NCI-H2196 (cell line): Measurements from ENCODE around the gene CD53.
"Not testable (repeated sequence)": the region's sequence is repeated elsewhere in the genome, so short reads cannot be mapped to it uniquely, and the experiment has no call there.

Experiments used
- DNase-seq: peaks from one replicate; lab custom pipeline; 2025; ENCODE audit not compliant: unreplicated experiment; lab: John Stamatoyannopoulos, UW

Gene CD53

DNA sequence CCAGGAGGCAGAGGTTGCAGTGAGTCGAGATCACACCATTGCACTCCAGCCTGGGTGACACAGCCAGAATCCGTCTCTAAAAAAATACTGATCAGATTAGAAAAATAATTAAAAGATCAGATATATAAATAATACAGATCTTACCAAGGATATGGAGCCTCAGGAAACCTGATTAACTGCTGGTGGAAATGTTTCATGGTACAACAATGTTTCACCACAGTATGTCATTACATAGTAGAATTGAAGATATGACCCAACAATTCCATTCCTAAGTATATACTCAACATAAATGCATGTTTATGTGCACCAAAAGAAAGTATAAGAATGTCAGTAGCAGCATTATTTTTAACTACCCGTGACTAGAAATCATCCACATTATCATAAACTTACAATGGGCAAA is 41.7 kb downstream of the CD53 start:
- no peak for DNase-seq

GRCh38 chr1:110915804-110916203 is 42.9 kb downstream of the CD53 start:
- no peak for DNase-seq

DNA sequence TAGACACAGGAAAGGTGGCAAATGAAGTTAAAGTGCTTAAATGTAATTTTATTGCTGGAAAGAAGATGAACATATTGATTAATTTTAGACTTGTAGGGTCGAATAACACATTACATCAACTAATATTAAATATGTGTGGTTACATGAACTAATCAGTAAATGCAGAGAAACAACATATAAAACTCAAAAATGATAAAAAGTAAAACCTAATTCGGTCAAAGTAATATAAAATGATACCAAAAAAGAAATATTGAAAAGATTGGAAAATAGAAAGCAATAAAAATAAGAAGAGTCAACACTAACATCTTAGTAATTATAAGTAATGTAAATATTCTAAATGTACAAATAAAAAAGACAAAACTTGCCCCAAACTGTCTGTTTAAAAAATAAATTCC is 43.3 kb downstream of the CD53 start:
- DNase-seq: no peak

- DNase-seq: no peak
Observed at GRCh38 chr1:110916669-110917306, 43.8 kb downstream of the CD53 start.

DNA sequence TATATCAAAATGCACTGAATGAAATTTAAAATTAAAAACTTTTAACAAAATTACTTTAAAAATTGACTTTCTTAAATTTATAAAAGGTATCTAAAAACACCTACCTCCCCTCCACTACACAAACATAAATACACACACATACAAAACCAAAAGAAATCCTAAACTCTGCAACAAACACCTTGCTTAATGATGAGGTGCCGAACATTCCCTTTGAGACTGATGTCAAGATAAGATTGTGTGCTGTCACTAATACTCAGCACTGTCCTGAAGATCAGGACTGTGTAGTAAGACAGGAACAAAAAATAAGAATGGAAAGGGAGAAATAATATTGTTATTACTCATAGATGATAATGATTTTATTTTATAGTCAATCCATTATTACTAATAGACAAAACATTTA is 45.1 kb downstream of the CD53 start:
- DNase-seq: no peak

DNA sequence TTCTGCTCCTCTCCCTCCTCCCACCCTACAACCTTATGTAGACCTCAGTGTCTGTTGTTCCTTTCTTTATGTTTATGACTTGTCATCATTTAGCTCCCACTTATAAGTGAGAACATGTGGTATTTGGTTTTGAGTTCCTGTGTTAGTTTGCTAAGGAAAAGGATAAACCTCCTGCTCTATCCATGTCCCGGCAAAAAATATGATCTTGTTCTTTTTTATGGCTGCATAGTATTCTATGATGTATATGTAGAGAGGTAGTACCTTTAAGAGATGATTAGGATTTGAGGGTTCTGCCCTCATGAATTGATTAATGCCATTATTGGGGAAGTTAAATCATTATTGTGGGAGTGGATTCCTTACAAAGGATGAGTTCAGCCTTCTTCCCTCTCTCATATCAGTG is 49.0 kb downstream of the CD53 start:
- no peak for DNase-seq

DNA sequence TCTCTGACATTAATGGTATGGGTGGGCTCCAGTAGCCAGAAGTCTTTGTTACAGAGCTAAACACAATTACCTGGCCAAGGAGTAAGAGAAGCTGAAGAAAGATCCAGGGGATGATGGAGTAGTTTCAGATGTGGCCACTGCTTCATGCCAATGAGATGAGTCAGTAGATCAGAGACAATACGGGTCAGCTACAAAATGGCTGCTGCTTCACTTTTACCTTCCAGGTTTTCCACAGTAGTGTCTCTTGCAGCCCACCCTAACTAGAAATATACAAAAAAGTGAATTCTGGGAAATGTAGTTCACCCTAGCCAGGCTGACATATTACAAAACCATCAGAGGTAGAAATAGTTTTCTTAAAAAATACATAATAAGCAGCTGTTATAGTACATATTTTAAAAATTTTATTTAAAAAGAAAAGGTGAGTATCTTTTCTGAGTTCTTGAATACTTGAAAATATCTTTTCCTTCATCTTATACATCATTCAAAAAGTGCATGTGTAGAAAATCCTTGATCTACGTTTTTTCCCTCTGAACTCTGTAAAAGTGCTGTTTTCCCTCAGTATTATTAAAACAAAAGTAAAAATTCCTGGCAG is 54.6 kb downstream of the CD53 start:
- DNase-seq: no peak

- no peak for DNase-seq
Observed at GRCh38 chr1:110928191-110928590, 55.2 kb downstream of the CD53 start.

GRCh38 chr1:110928904-110929303 is 56.0 kb downstream of the CD53 start:
- no peak for DNase-seq

DNA sequence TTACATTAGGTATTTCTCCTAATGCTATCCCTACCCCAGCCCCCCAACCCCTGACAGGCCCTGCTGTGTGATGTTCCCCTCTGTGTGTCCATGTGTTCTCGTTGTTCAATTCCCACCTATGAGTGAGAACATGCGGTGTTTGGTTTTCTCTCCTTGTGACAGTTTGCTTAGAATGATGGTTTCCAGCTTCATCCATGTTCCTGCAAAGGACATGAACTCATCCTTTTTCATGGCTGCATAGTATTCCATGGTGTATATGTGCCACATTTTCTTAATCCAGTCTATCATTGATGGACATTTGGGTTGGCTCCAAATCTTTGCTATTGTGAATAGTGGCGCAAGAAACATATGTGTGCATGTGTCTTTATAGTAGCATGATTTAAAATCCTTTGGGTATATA is 58.1 kb downstream of the CD53 start:
- DNase-seq: not testable (repeated sequence)

DNA sequence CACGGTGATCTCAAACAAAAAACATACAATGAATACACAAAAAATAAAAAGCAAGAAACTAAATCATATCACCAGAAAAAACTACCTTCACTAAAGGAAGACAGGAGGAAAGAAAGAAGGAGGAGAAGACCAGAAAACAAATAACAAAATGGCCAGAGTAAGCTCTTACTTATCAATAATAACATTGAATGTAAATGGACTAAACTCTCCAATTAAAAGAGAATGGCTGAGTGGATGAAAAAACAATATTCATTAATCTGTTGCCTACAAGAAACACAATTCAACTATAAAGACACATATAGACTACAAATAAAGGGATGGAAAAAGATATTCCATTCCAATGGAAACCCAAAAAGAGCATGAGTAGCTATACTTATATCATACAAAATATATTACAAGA is 63.6 kb downstream of the CD53 start:
- DNase-seq: no peak

DNA sequence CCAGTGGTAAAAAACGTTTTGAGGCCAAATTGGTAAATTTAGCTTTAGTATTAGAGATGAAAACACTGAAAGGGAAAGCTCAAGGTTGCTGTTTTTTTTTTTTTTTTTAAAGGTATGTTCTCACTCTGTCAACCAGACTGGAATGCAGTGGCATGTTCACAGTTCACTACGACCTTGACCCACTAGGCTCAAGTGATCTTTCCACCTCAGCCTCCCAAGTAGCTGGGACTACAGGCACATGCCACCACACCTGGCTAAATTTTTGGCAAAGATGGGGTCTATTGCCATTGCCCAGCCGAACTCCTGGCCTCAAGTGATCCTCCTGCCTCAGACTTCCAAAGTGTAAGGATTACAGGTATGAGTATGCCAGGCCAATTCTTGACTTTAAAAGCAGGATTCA is 71.9 kb downstream of the CD53 start:
- DNase-seq: no peak

- no peak for DNase-seq
Observed at GRCh38 chr1:110945626-110946025, 72.7 kb downstream of the CD53 start.

GRCh38 chr1:110948038-110948810 is 75.3 kb downstream of the CD53 start:
- no peak for DNase-seq
